Measurements from ENCODE around the gene ASIC2.

Gene ASIC2

GRCh38 chr17:33113991-33114370 is 179.1 kb downstream of the ASIC2 start:
- DNase-seq (ENCODE audit: low read depth): no peak

GRCh38 chr17:33113276-33113990 is 179.7 kb downstream of the ASIC2 start:
- no peak for DNase-seq (ENCODE audit: low read depth)

GRCh38 chr17:33112763-33113162 is 180.3 kb downstream of the ASIC2 start:
- DNase-seq (ENCODE audit: low read depth): no peak

- no peak for DNase-seq (ENCODE audit: low read depth)
Observed at GRCh38 chr17:33109336-33110072, 183.6 kb downstream of the ASIC2 start.

GRCh38 chr17:33106525-33107165 is 186.4 kb downstream of the ASIC2 start:
- no peak for DNase-seq (ENCODE audit: low read depth)

- no peak for DNase-seq (ENCODE audit: low read depth)
Observed at GRCh38 chr17:33105911-33106310, 187.2 kb downstream of the ASIC2 start.

- no peak for DNase-seq (ENCODE audit: low read depth)
Observed at GRCh38 chr17:33099906-33100305, 193.2 kb downstream of the ASIC2 start.

GRCh38 chr17:33099252-33099651 is 193.8 kb downstream of the ASIC2 start:
- no peak for DNase-seq (ENCODE audit: low read depth)

GRCh38 chr17:33097411-33097810 is 195.7 kb downstream of the ASIC2 start:
- no peak for DNase-seq (ENCODE audit: low read depth)

GRCh38 chr17:33096161-33096560 is 196.9 kb downstream of the ASIC2 start:
- no peak for DNase-seq (ENCODE audit: low read depth)

GRCh38 chr17:33091271-33091670 is 201.8 kb downstream of the ASIC2 start:
- DNase-seq (ENCODE audit: low read depth): no peak

GRCh38 chr17:33090806-33091205 is 202.3 kb downstream of the ASIC2 start:
- DNase-seq (ENCODE audit: low read depth): no peak

GRCh38 chr17:33086878-33087277 is 206.2 kb downstream of the ASIC2 start:
- DNase-seq (ENCODE audit: low read depth): no peak

- no peak for DNase-seq (ENCODE audit: low read depth)
Observed at GRCh38 chr17:33086041-33086440, 207.1 kb downstream of the ASIC2 start.

GRCh38 chr17:33085256-33085655 is 207.8 kb downstream of the ASIC2 start:
- no peak for DNase-seq (ENCODE audit: low read depth)

- DNase-seq (ENCODE audit: low read depth): no peak
Observed at GRCh38 chr17:33084755-33085154, 208.3 kb downstream of the ASIC2 start.

GRCh38 chr17:33082529-33083173 is 210.4 kb downstream of the ASIC2 start:
- no peak for DNase-seq (ENCODE audit: low read depth)

GRCh38 chr17:33080091-33080490 is 213.0 kb downstream of the ASIC2 start:
- DNase-seq (ENCODE audit: low read depth): no peak

GRCh38 chr17:33079201-33079600 is 213.9 kb downstream of the ASIC2 start:
- no peak for DNase-seq (ENCODE audit: low read depth)

- no peak for DNase-seq (ENCODE audit: low read depth)
Observed at GRCh38 chr17:33076979-33077378, 216.1 kb downstream of the ASIC2 start.

- DNase-seq (ENCODE audit: low read depth): no peak
Observed at GRCh38 chr17:33073416-33073815, 219.7 kb downstream of the ASIC2 start.

- DNase-seq (ENCODE audit: low read depth): no peak
Observed at GRCh38 chr17:33072421-33073161, 220.5 kb downstream of the ASIC2 start.
